Nephron (organoid): ENCODE measurements around the gene LMO2.
A peak's percentile ranks its signal among the peaks of the same experiment; 100 is the strongest.

Experiments
- H3K27ac Mint-ChIP-seq, 3 experiments: 2 replicates each; pipeline ENCODE4 v1.8.0; 2020; ENCODE audit warnings: mixed read lengths in 3 of 3, mild to moderate bottlenecking in 2 of 3, moderate library complexity in 1 of 3
- H3K27me3 Mint-ChIP-seq: 2 replicates; pipeline ENCODE4 v1.8.0; 2021; ENCODE audit warnings: low read depth, mild to moderate bottlenecking, moderate library complexity, mixed read lengths
- H3K36me3 Mint-ChIP-seq: 2 replicates; pipeline ENCODE4 v1.8.0; 2020; ENCODE audit warnings: low read depth, mixed read lengths
- H3K4me1 Mint-ChIP-seq: 2 replicates; pipeline ENCODE4 v1.8.0; 2020; ENCODE audit warnings: mixed read lengths
- H3K4me3 Mint-ChIP-seq, 3 experiments: 2 replicates each; pipeline ENCODE4 v1.8.0; 2020; ENCODE audit warnings: mild to moderate bottlenecking in 3 of 3, mixed read lengths in 3 of 3, moderate library complexity in 2 of 3
- H3K9me3 Mint-ChIP-seq: 2 replicates; pipeline ENCODE4 v1.8.0; 2020; ENCODE audit warnings: mixed read lengths
- CTCF ChIP-seq, 3 experiments: fragments of 200-600 bp; sonication (generic); IDR thresholded peaks; one replicate each; pipeline ENCODE4 v1.5.0; 2021; ENCODE audit warnings: antibody characterized with exemption in 3 of 3; ENCODE audit not compliant: unreplicated experiment in 3 of 3

The LMO2 gene

GRCh38 chr11:33835143-33835878, 56.6 kb downstream of the LMO2 start:
- no peaks in the 10 kb centered on the region for H3K4me1 Mint-ChIP-seq
- no peak overlapping the region for H3K4me3 Mint-ChIP-seq
- H3K36me3 Mint-ChIP-seq: no peaks in the 10 kb centered on the region
- H3K27ac Mint-ChIP-seq: no peak overlapping the region
- no peaks in the 10 kb centered on the region for H3K9me3 Mint-ChIP-seq
- peak in 2 of 3 experiments; percentile 11 to 37 for TF ChIP-seq CTCF (IDR thresholded peaks at IDR 0.05; ENCODE audit: unreplicated experiment in 3 of 3)
- H3K27me3 Mint-ChIP-seq: peaks cover 28% of the 10 kb centered on the region

- H3K36me3 Mint-ChIP-seq: no peaks in the 10 kb centered on the region
- H3K27me3 Mint-ChIP-seq: peaks cover 48% of the 10 kb centered on the region
- no peak overlapping the region for H3K27ac Mint-ChIP-seq
- H3K9me3 Mint-ChIP-seq: no peaks in the 10 kb centered on the region
- no peak for TF ChIP-seq CTCF (IDR thresholded peaks at IDR 0.05; ENCODE audit: unreplicated experiment in 3 of 3)
- no peak overlapping the region for H3K4me3 Mint-ChIP-seq
- H3K4me1 Mint-ChIP-seq: peaks cover 5% of the 10 kb centered on the region
Observed at GRCh38 chr11:33832676-33833075, 59.2 kb downstream of the LMO2 start.

DNA sequence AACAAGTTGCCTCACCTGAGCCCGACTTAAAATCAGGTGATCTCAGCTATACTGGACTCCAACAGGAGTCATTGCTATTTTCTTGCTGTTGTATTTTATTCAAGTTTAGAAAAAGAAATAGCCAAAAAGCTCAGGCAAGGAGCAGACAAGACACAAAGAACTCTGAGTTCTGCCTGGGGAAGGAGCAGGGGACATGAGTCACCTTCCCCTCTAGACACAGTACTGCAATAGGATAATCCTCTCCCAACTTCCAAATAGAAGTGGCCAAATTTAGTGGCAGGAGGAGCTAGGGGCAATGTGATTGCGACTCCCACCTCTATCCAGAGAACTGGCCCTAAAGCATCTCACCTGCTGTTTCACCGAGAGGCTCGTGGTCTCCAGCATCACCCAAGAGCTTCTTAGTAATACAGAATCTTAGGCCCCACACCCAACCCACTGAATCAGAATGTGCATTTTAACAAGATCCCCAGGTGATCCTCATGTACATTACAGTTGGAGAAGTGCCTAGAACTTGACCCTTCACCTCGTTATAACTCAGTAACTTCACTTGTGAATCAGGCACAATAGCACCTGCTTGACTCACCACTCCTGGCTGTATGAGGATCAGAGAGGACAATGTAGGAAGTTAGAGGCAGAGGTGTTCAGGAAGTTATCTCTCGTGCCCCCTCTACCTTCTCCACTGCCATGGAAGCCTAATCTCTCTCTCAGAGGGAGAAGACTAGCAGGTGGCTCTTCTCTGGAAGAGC, 60.8 kb downstream of the LMO2 start:
- TF ChIP-seq CTCF (IDR thresholded peaks at IDR 0.05; ENCODE audit: unreplicated experiment in 3 of 3): no peak
- Mint-ChIP-seq H3K27ac (no peak overlapping the region), H3K4me3 (no peak overlapping the region), H3K9me3 (no peaks in the 10 kb centered on the region), H3K27me3 (peaks cover 58% of the 10 kb centered on the region), H3K4me1 (peaks cover 5% of the 10 kb centered on the region), H3K36me3 (no peaks in the 10 kb centered on the region)

- no peaks in the 10 kb centered on the region for H3K36me3 Mint-ChIP-seq
- peaks cover 69% of the 10 kb centered on the region for H3K27me3 Mint-ChIP-seq
- H3K4me1 Mint-ChIP-seq: peaks cover 5% of the 10 kb centered on the region
- H3K4me3 Mint-ChIP-seq: peak overlapping the region; percentile 88 to 91 (median 89)
- H3K27ac Mint-ChIP-seq: no peak overlapping the region
- no peaks in the 10 kb centered on the region for H3K9me3 Mint-ChIP-seq
- TF ChIP-seq CTCF (IDR thresholded peaks at IDR 0.05; ENCODE audit: unreplicated experiment in 3 of 3): peak; percentile 73 to 87 (median 82)
Observed at GRCh38 chr11:33829430-33830141, 62.3 kb downstream of the LMO2 start.

GRCh38 chr11:33828604-33829429, 63.1 kb downstream of the LMO2 start:
- no peaks in the 10 kb centered on the region for H3K36me3 Mint-ChIP-seq
- no peak for TF ChIP-seq CTCF (IDR thresholded peaks at IDR 0.05; ENCODE audit: unreplicated experiment in 3 of 3)
- H3K27me3 Mint-ChIP-seq: peaks cover 77% of the 10 kb centered on the region
- H3K9me3 Mint-ChIP-seq: no peaks in the 10 kb centered on the region
- H3K4me1 Mint-ChIP-seq: peaks cover 5% of the 10 kb centered on the region
- H3K27ac Mint-ChIP-seq: no peak overlapping the region
- peak overlapping the region; percentile 66 to 89 (median 88) for H3K4me3 Mint-ChIP-seq
